Motor neuron (in vitro differentiated cells): Measurements from ENCODE around the gene MAGI1. TPM values are rescaled to one million over a fixed set of nuclear protein-coding genes. Genes with fewer than 3 reads are reported as not detected.
"Not testable (repeated sequence)": the region's sequence is repeated elsewhere in the genome, so short reads cannot be mapped to it uniquely, and the experiment has no call there.

Source experiments
- ATAC-seq, 8 experiments: fragments of 200-7000 bp; cut with Tn5 transposase; replicated peaks in 6 of 8; 2 replicates each; pipeline ENCODE4 v1.8.0; 2021; ENCODE audit warnings: mild to moderate bottlenecking in 8 of 8, moderate library complexity in 8 of 8
- H3K27ac ChIP-seq, 2 donors: fragments of 250-450 bp; sonication (Bioruptor Pico); 2 replicates each; pipeline ENCODE4 v1.9.0; 2021; ENCODE audit warnings: antibody characterized with exemption in 2 of 2, mild to moderate bottlenecking in 2 of 2, moderate library complexity in 1 of 2
- H3K4me1 ChIP-seq, 2 donors: fragments of 250-450 bp; sonication (Bioruptor Pico); replicated peaks in 1 of 2; 2 replicates each; pipeline ENCODE4 v1.6.1; 2021; ENCODE audit warnings: antibody characterized with exemption in 2 of 2, mild to moderate bottlenecking in 2 of 2, moderate library complexity in 1 of 2
- H3K4me3 ChIP-seq, 5 donors: fragments of 250-450 bp; sonication (Bioruptor Pico); 2 replicates each; pipeline ENCODE4 v1.9.0; 2021; ENCODE audit warnings: antibody characterized with exemption in 5 of 5, mild to moderate bottlenecking in 5 of 5, moderate library complexity in 4 of 5
- WGBS, 10 experiments: fragments of 450-650 bp; shearing (Covaris generic); methylation state at CpG; one replicate each; pipeline ENCODE4 v1.0.0; 2022; 5-methylcytosine and 5-hydroxymethylcytosine counted together
- in situ Hi-C, 9 experiments: fragments of 400-800 bp; cut with MboI; loops; one replicate each; pipeline ENCODE4 v1.15.0; 2021; ENCODE audit warnings: low sequenced_read_pairs in 9 of 9, low pct_unique_long_range_greater_than_20kb in 2 of 9; ENCODE audit not compliant: unreplicated experiment in 9 of 9
- total RNA-seq, 8 experiments: library from RNA; unstranded; fragments of 300-600 nt; gene quantifications; 2 replicates each; pipeline versions ENCODE4 v1.2.3 to v1.2.4, GENCODE V29; 2022

The MAGI1 gene
- total RNA-seq, 8 experiments from 2014 or later = 25.3 to 66.3 (median 38.2) TPM

GRCh38 chr3:65619451-65619881, 419.3 kb downstream of the MAGI1 start:
- peak in 7 of 8 experiments; percentile 33 to 91 (median 84) for ATAC-seq
- H3K4me3 ChIP-seq = no peak overlapping the region
- H3K27ac ChIP-seq = peak overlapping the region in 1 of 2 donors; percentile 21
- peaks cover 14 to 21% of the 10 kb centered on the region in 2 donors for H3K4me1 ChIP-seq
- in situ Hi-C loops = no loop called here
- WGBS, 10 experiments = 6 to 60% (median 29%) methylated on average over 1 to 4 of the region's 5 CpGs; no CpG with 5 or more reads in 1 of the 10 experiments

GRCh38 chr3:65618599-65618998, 420.1 kb downstream of the MAGI1 start:
- WGBS, 10 experiments = 0 to 83% (median 47%) methylated on average over 1 of the region's 1 CpG; no CpG with 5 or more reads in 6 of the 10 experiments

GRCh38 chr3:65617787-65618186, 420.9 kb downstream of the MAGI1 start:
- ATAC-seq = no peak
- Histone ChIP-seq H3K4me1 (peaks cover 14 to 21% of the 10 kb centered on the region in 2 donors), H3K4me3 (no peak overlapping the region), H3K27ac (no peak overlapping the region)
- in situ Hi-C loops = no loop called here
- WGBS, 10 experiments = 66 to 100% (median 89%) methylated on average over 1 to 6 of the region's 6 CpGs

More at GRCh38 chr3:65618599-65618998, 420.1 kb downstream of the MAGI1 start:
- in situ Hi-C loops = no loop called here
- ATAC-seq = no peak
- Histone ChIP-seq H3K4me3 (no peak overlapping the region), H3K4me1 (peaks cover 14 to 21% of the 10 kb centered on the region in 2 donors), H3K27ac (no peak overlapping the region)

GRCh38 chr3:65617209-65617608, 421.5 kb downstream of the MAGI1 start:
- no peak for ATAC-seq
- Histone ChIP-seq H3K4me1 (peaks cover 14 to 21% of the 10 kb centered on the region in 2 donors), H3K27ac (no peak overlapping the region), H3K4me3 (no peak overlapping the region)
- 66 to 100% (median 90%) methylated on average over 1 to 4 of the region's 4 CpGs; no CpG with 5 or more reads in 3 of the 10 experiments for WGBS, 10 experiments
- in situ Hi-C loops = no loop called here

GRCh38 chr3:65616563-65616962, 422.2 kb downstream of the MAGI1 start:
- no peak for ATAC-seq
- Histone ChIP-seq H3K27ac (no peak overlapping the region), H3K4me1 (peaks cover 14 to 21% of the 10 kb centered on the region in 2 donors), H3K4me3 (no peak overlapping the region)
- WGBS, 10 experiments = 83 to 100% (median 100%) methylated on average over 1 of the region's 1 CpG; no CpG with 5 or more reads in 3 of the 10 experiments
- in situ Hi-C loops = no loop called here

GRCh38 chr3:65615329-65615728, 423.4 kb downstream of the MAGI1 start:
- Histone ChIP-seq H3K4me3 (no peak overlapping the region), H3K4me1 (peaks cover 14 to 18% of the 10 kb centered on the region in 2 donors), H3K27ac (no peak overlapping the region)
- no peak for ATAC-seq
- whole genome bisulfite sequencing, 10 experiments = 67 to 100% (median 84%) methylated on average over 1 to 4 of the region's 4 CpGs; no CpG with 5 or more reads in 2 of the 10 experiments
- in situ Hi-C loops = no loop called here

- Histone ChIP-seq H3K27ac (no peak overlapping the region), H3K4me3 (no peak overlapping the region), H3K4me1 (peaks cover 9 to 11% of the 10 kb centered on the region in 2 donors)
- in situ Hi-C loops = no loop called here
- WGBS, 10 experiments = 25 to 100% (median 82%) methylated on average over 1 to 2 of the region's 2 CpGs; no CpG with 5 or more reads in 2 of the 10 experiments
- ATAC-seq = no peak
Measured at GRCh38 chr3:65614585-65614984, 424.1 kb downstream of the MAGI1 start.

- 67 to 93% (median 87%) methylated on average over 3 to 8 of the region's 8 CpGs for WGBS, 10 experiments
- H3K4me3 ChIP-seq, H3K27ac ChIP-seq, in situ Hi-C loops, ATAC-seq, H3K4me1 ChIP-seq: not testable (repeated sequence)
Measured at GRCh38 chr3:65607965-65608460, 430.7 kb downstream of the MAGI1 start.

GRCh38 chr3:65607101-65607500, 431.6 kb downstream of the MAGI1 start:
- ATAC-seq = no peak
- in situ Hi-C loops = no loop called here
- H3K27ac ChIP-seq = no peak overlapping the region
- no peaks in the 10 kb centered on the region for H3K4me1 ChIP-seq
- no peak overlapping the region for H3K4me3 ChIP-seq

GRCh38 chr3:65605876-65606432, 432.8 kb downstream of the MAGI1 start:
- no peak for ATAC-seq
- in situ Hi-C loops = no loop called here
- WGBS, 10 experiments = 68 to 100% (median 96%) methylated on average over 3 to 5 of the region's 5 CpGs; no CpG with 5 or more reads in 1 of the 10 experiments
- Histone ChIP-seq H3K27ac (no peak overlapping the region), H3K4me3 (no peak overlapping the region), H3K4me1 (no peaks in the 10 kb centered on the region)

- in situ Hi-C loops = no loop called here
- 21 to 100% (median 83%) methylated on average over 1 to 3 of the region's 3 CpGs; no CpG with 5 or more reads in 3 of the 10 experiments for WGBS, 10 experiments
- H3K4me3 ChIP-seq = no peak overlapping the region
- H3K4me1 ChIP-seq = no peaks in the 10 kb centered on the region
- peak in 2 of 8 experiments; percentile 61 to 86 for ATAC-seq
- no peak overlapping the region for H3K27ac ChIP-seq
Measured at GRCh38 chr3:65604863-65605526, 433.7 kb downstream of the MAGI1 start.

GRCh38 chr3:65603631-65604030, 435.1 kb downstream of the MAGI1 start:
- no peak for ATAC-seq
- WGBS, 10 experiments = 60 to 100% (median 95%) methylated on average over 1 to 4 of the region's 4 CpGs
- in situ Hi-C loops = no loop called here
- H3K4me1 ChIP-seq = no peaks in the 10 kb centered on the region
- no peak overlapping the region for H3K4me3 ChIP-seq
- H3K27ac ChIP-seq = no peak overlapping the region

GRCh38 chr3:65600888-65601287, 437.8 kb downstream of the MAGI1 start:
- Histone ChIP-seq H3K4me3 (no peak overlapping the region), H3K4me1 (peaks cover 4 to 9% of the 10 kb centered on the region in 2 donors), H3K27ac (no peak overlapping the region)
- in situ Hi-C loops = no loop called here
- no peak for ATAC-seq
- WGBS, 10 experiments = 79 to 100% (median 100%) methylated on average over 1 to 2 of the region's 2 CpGs; no CpG with 5 or more reads in 3 of the 10 experiments
